Neural cell (in vitro differentiated cells): ENCODE data around the gene RRAS2. TPM values are rescaled to one million over a fixed set of nuclear protein-coding genes. Genes with fewer than 3 reads are reported as not detected.

Experiments used
- H2AFZ ChIP-seq: fragments of 200-600, 300-800 bp; sonication (generic), shearing (Covaris generic); 2 replicates; pipeline ENCODE4 v1.6.0; 2014; ENCODE audit warnings: low read depth, mild to moderate bottlenecking, antibody characterized with exemption, low read length, moderate library complexity
- H3F3A ChIP-seq: fragments of 200-600 bp; shearing (Covaris generic); 2 replicates; pipeline ENCODE4 v1.6.1; 2016; ENCODE audit warnings: mild to moderate bottlenecking, moderate library complexity, mixed read lengths, antibody characterized with exemption, low read length; ENCODE audit not compliant: insufficient read depth, poor library complexity, severe bottlenecking
- H3K27ac ChIP-seq: fragments of 200-600, 300-800 bp; sonication (generic), shearing (Covaris generic); 2 replicates; pipeline ENCODE4 v1.5.1; 2014; ENCODE audit warnings: mild to moderate bottlenecking, low read length, moderate library complexity
- H3K27me3 ChIP-seq: fragments of 300-800, 200-600 bp; sonication (generic), shearing (Covaris generic); 2 replicates; pipeline ENCODE4 v1.6.0; 2014; ENCODE audit warnings: mild to moderate bottlenecking, low read depth, low read length, moderate library complexity; ENCODE audit not compliant: insufficient read depth
- H3K36me3 ChIP-seq: fragments of 300-800, 200-600 bp; sonication (generic), shearing (Covaris generic); 2 replicates; pipeline ENCODE4 v1.5.1; 2014; ENCODE audit warnings: mild to moderate bottlenecking, antibody characterized with exemption, low read length, moderate library complexity; ENCODE audit not compliant: insufficient read depth
- H3K4me2 ChIP-seq: fragments of 300-800, 200-600 bp; sonication (generic), shearing (Covaris generic); 2 replicates; pipeline ENCODE4 v1.6.0; 2014; ENCODE audit warnings: mild to moderate bottlenecking, low read length
- H3K4me3 ChIP-seq: fragments of 300-800, 200-600 bp; sonication (generic), shearing (Covaris generic); 2 replicates; pipeline ENCODE4 v1.5.1; 2014; ENCODE audit warnings: mild to moderate bottlenecking, low read length, moderate library complexity
- H3K79me2 ChIP-seq: fragments of 200-600 bp; shearing (Covaris generic); replicated peaks from 2 replicates; pipeline ENCODE4 v1.6.0; 2014; ENCODE audit warnings: mild to moderate bottlenecking, low read length, moderate library complexity; ENCODE audit not compliant: insufficient read depth
- H3K9ac ChIP-seq: fragments of 300-800, 200-600 bp; sonication (generic), shearing (Covaris generic); 2 replicates; pipeline ENCODE4 v1.6.1; 2016; ENCODE audit warnings: mild to moderate bottlenecking, low read length, mixed read lengths
- H3K9me2 ChIP-seq: fragments of 200-600 bp; shearing (Covaris generic); 2 replicates; pipeline ENCODE4 v1.6.1; 2016; ENCODE audit warnings: mild to moderate bottlenecking, low read length, mixed read lengths; ENCODE audit not compliant: insufficient read depth
- H3K9me3 ChIP-seq: fragments of 200-600, 300-800 bp; sonication (generic), shearing (Covaris generic); 2 replicates; pipeline ENCODE4 v1.6.1; 2016; ENCODE audit warnings: mild to moderate bottlenecking, mixed run types, low read length, moderate library complexity, mixed read lengths
- H4K20me1 ChIP-seq: fragments of 200-600 bp; shearing (Covaris generic); 2 replicates; pipeline ENCODE4 v1.6.1; 2016; ENCODE audit warnings: mild to moderate bottlenecking, mixed run types; ENCODE audit not compliant: insufficient read depth
- CTCF ChIP-seq: fragments of 450-650 bp; IDR thresholded peaks from 2 replicates; pipeline ENCODE4 v1.5.1; 2014; ENCODE audit warnings: antibody characterized with exemption, mild to moderate bottlenecking, moderate library complexity; ENCODE audit not compliant: poor library complexity, severe bottlenecking
- EP300 ChIP-seq: fragments of 450-650 bp; conservative IDR thresholded peaks from 2 replicates; pipeline ENCODE4 v1.6.1; 2014; ENCODE audit warnings: antibody characterized with exemption, mild to moderate bottlenecking, moderate library complexity; ENCODE audit not compliant: poor library complexity, severe bottlenecking
- EZH2 ChIP-seq: fragments of 200-600, 300-800 bp; shearing (Covaris generic), sonication (generic); IDR thresholded peaks from 2 replicates; pipeline ENCODE4 v1.6.1; 2014; ENCODE audit warnings: antibody characterized with exemption, low read length, borderline replicate concordance, mild to moderate bottlenecking; ENCODE audit not compliant: insufficient read depth, poor library complexity, severe bottlenecking
- MXI1 ChIP-seq: fragments of 450-650 bp; conservative IDR thresholded peaks from 2 replicates; pipeline ENCODE4 v1.6.1; 2014; ENCODE audit warnings: antibody characterized with exemption, mild to moderate bottlenecking; ENCODE audit not compliant: poor library complexity, severe bottlenecking
- POLR2AphosphoS5 ChIP-seq: IDR thresholded peaks from 2 replicates; pipeline ENCODE4 v1.6.1; 2012
- RAD21 ChIP-seq: fragments of 450-650 bp; conservative IDR thresholded peaks from 2 replicates; pipeline ENCODE4 v1.6.1; 2014; ENCODE audit warnings: antibody characterized with exemption, mild to moderate bottlenecking, moderate library complexity
- REST ChIP-seq: IDR thresholded peaks from 2 replicates; pipeline ENCODE4 v1.6.1; 2012; ENCODE audit warnings: borderline replicate concordance
- SMC3 ChIP-seq: fragments of 450-650 bp; conservative IDR thresholded peaks from 2 replicates; pipeline ENCODE4 v1.6.1; 2014; ENCODE audit warnings: antibody characterized with exemption, mild to moderate bottlenecking, moderate library complexity; ENCODE audit not compliant: poor library complexity
- TAF1 ChIP-seq: IDR thresholded peaks from 2 replicates; pipeline ENCODE4 v1.6.1; 2012; ENCODE audit warnings: low read depth
- polyA plus RNA-seq: library from polyadenylated mRNA; depleted of rRNA; stranded (reverse); fragments of >200 nt; gene quantifications from 2 replicates; pipeline ENCODE4 v1.2.3, GENCODE V29; 2014

Gene RRAS2
- polyA plus RNA-seq, 1 donor from 2014 or later = 47.3 TPM

GRCh38 chr11:14315130-14315529 lies 43.9 kb downstream of the RRAS2 start:
- H3K27ac ChIP-seq = no peak overlapping the region
- H3K36me3 ChIP-seq = no peaks in the 10 kb centered on the region
- no peak overlapping the region for H3K4me2 ChIP-seq
- H3K9ac ChIP-seq = no peak overlapping the region
- no peaks in the 10 kb centered on the region for H3K27me3 ChIP-seq
- H3K4me3 ChIP-seq = no peak overlapping the region
- H3K9me2 ChIP-seq = no peaks in the 10 kb centered on the region
- H3K79me2 ChIP-seq = peaks cover 8% of the 10 kb centered on the region
- H3K9me3 ChIP-seq = no peaks in the 10 kb centered on the region
- no peaks in the 10 kb centered on the region for H3F3A ChIP-seq
- TF ChIP-seq EP300 (no peak), RAD21 (no peak), CTCF (no peak), REST (no peak), TAF1 (no peak), POLR2AphosphoS5 (no peak), EZH2 (no peak), SMC3 (no peak), MXI1 (no peak)
- H2AFZ ChIP-seq = no peak overlapping the region
- no peaks in the 10 kb centered on the region for H4K20me1 ChIP-seq

- Histone ChIP-seq H3F3A (no peaks in the 10 kb centered on the region), H3K27me3 (no peaks in the 10 kb centered on the region), H3K9ac (no peak overlapping the region), H2AFZ (no peak overlapping the region), H3K9me2 (no peaks in the 10 kb centered on the region), H3K36me3 (no peaks in the 10 kb centered on the region), H4K20me1 (no peaks in the 10 kb centered on the region), H3K27ac (no peak overlapping the region), H3K4me2 (no peak overlapping the region), H3K79me2 (peaks cover 8% of the 10 kb centered on the region), H3K9me3 (no peaks in the 10 kb centered on the region), H3K4me3 (no peak overlapping the region)
- TF ChIP-seq RAD21 (no peak), EZH2 (no peak), TAF1 (no peak), POLR2AphosphoS5 (no peak), CTCF (no peak), SMC3 (no peak)
Measured at GRCh38 chr11:14314127-14314526, 44.9 kb downstream of the RRAS2 start.
